ENCODE results near the gene PKIB.

The PKIB gene

DNA sequence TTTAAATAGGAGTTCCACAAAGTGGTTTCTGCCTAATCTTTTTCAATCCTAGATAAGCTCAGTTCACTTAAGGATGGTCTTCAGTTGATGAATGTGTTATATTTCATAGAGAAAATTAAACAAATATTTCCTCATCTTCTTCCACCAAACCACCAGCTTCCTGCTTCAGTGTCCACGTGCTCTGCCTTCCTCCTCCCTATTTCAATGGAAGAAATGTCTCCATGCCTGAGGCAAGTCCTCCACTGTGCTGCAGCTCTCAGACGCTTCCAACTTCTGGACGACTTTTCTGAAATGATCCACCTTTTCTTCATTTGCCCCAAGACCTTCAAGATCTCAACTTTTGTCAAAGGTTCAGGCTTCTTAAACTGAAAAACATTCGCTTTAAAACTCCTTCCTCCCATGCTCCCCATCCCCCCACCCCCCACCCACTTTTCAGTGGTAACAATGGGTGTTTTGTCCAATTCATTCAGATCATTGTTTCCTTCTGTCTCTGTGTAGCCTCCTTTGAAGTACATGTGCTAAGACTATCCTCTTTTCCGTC is 144.1 kb downstream of the PKIB start:
- no peak overlapping the region for H3K27ac ChIP-seq (ENCODE audit: low read depth, low read length)
- peaks cover 76% of the 10 kb centered on the region for H3K27me3 ChIP-seq (ENCODE audit: control insufficient read depth, insufficient read depth, low read length)
- no peaks in the 10 kb centered on the region for H3K36me3 ChIP-seq (ENCODE audit: control insufficient read depth, insufficient read depth, low read length)
- H3K4me3 ChIP-seq (ENCODE audit: low read depth, low read length): no peak overlapping the region
- peaks cover 10% of the 10 kb centered on the region; the same call in 1 of the 2 replicates for H3K4me1 ChIP-seq (ENCODE audit: control insufficient read depth, insufficient read depth, low read length)
- H3K9ac ChIP-seq (ENCODE audit: low read length): no peak overlapping the region
- peaks cover 5% of the 10 kb centered on the region; the same call in 1 of the 2 replicates for H3K9me3 ChIP-seq (ENCODE audit: control insufficient read depth, insufficient read depth, low read depth, low read length)

DNA sequence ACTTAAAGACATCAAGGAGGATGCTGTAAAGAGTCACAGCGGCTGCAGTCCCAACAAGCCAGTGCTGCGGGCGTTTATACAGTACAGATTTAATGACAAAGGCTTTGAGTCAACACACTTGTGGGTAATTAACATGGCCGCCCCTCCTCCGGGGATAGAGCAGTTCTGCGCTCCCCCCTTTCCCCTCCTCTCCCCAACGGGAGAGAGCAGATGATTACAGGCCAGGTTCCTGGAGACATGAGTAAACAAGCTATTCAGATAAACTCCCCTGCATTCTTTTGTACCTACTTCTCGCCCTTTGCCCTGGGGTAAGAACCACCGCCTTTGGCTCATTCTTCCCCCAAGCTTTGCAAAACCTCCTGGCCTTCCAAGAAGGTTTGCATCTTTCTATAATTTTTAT is 145.7 kb downstream of the PKIB start:
- H3K4me1 ChIP-seq (ENCODE audit: control insufficient read depth, insufficient read depth, low read length): peaks cover 10% of the 10 kb centered on the region; the same call in 1 of the 2 replicates
- H3K27me3 ChIP-seq (ENCODE audit: control insufficient read depth, insufficient read depth, low read length): peaks cover 79% of the 10 kb centered on the region
- no peaks in the 10 kb centered on the region for H3K36me3 ChIP-seq (ENCODE audit: control insufficient read depth, insufficient read depth, low read length)
- no peak overlapping the region for H3K27ac ChIP-seq (ENCODE audit: low read depth, low read length)
- H3K9me3 ChIP-seq (ENCODE audit: control insufficient read depth, insufficient read depth, low read depth, low read length): no peaks in the 10 kb centered on the region
- no peak overlapping the region for H3K4me3 ChIP-seq (ENCODE audit: low read depth, low read length)
- H3K9ac ChIP-seq (ENCODE audit: low read length): no peak overlapping the region

DNA sequence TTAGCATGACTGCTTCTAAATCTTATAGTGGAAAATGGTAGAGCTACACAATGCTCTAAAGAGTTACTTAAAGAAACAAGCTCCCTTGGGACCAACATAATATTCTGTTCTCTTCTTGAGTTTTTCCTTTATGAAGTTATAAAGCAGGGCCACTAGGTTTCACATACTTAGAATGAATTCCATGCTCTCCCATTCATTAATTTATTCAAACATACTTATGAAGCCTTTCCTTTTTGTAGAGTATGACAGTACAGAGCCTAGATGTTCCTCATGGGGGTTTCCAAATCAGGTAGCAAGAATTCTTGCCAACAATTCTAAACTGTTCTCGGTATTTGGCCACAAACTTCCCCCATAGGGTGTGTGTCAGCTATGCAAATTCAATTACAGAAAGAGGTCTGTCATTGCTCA is 148.7 kb downstream of the PKIB start:
- no peaks in the 10 kb centered on the region for H3K36me3 ChIP-seq (ENCODE audit: control insufficient read depth, insufficient read depth, low read length)
- peaks cover 50% of the 10 kb centered on the region for H3K27me3 ChIP-seq (ENCODE audit: control insufficient read depth, insufficient read depth, low read length)

DNA sequence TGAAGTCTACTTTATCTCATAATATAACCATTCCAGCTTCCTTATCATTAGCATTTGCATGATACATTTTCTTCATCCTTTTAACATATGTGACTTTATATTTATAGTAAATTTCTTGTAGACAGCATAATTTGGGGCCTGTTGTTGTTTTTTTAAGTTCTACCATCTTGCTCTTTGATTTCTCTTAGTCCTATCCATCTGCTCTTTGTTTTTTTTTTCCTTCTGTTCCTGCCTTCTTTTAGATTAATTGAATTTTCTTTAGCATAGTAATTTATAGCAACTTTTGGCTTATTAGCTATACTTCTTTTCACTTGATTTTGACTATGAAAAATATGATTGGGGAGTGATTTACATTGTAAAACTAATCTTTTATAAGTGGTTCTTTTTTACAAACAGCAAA is 150.1 kb downstream of the PKIB start:
- H3K9me3 ChIP-seq (ENCODE audit: control insufficient read depth, insufficient read depth, low read depth, low read length): no peaks in the 10 kb centered on the region

More for the DNA sequence above, 148.7 kb downstream of the PKIB start:
- Histone ChIP-seq H3K9ac (ENCODE audit: low read length) (no peak overlapping the region), H3K27ac (ENCODE audit: low read depth, low read length) (no peak overlapping the region), H3K9me3 (ENCODE audit: control insufficient read depth, insufficient read depth, low read depth, low read length) (no peaks in the 10 kb centered on the region), H3K4me3 (ENCODE audit: low read depth, low read length) (no peak overlapping the region), H3K4me1 (ENCODE audit: control insufficient read depth, insufficient read depth, low read length) (peaks cover 5% of the 10 kb centered on the region; the same call in 1 of the 2 replicates)

DNA sequence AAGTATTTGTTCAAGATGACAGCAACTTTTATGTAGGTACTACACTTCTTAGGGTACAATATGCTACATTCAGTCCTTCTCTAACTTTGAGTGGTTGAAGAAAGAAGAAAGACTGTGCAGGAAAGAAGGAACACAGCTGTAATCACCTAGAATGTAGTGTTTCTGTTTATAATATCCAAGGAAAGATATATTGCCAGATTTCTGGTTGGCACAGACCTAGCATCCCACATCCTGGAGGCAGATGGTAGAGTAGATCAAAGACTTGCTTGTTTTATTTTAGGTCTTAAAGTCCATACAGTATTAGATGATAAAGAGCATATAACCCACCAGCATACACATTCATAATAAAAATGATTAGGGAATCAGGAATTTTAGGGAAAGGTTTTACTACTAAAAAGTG is 156.1 kb downstream of the PKIB start:
- H3K4me1 ChIP-seq (ENCODE audit: control insufficient read depth, insufficient read depth, low read length): peaks cover 5% of the 10 kb centered on the region; the same call in 1 of the 2 replicates
- H3K27ac ChIP-seq (ENCODE audit: low read depth, low read length): no peak overlapping the region
- no peak overlapping the region for H3K4me3 ChIP-seq (ENCODE audit: low read depth, low read length)
- H3K27me3 ChIP-seq (ENCODE audit: control insufficient read depth, insufficient read depth, low read length): no peaks in the 10 kb centered on the region; the same call in 1 of the 2 replicates
- H3K9ac ChIP-seq (ENCODE audit: low read length): no peak overlapping the region
- no peaks in the 10 kb centered on the region for H3K9me3 ChIP-seq (ENCODE audit: control insufficient read depth, insufficient read depth, low read depth, low read length)
- no peaks in the 10 kb centered on the region for H3K36me3 ChIP-seq (ENCODE audit: control insufficient read depth, insufficient read depth, low read length)

More for the DNA sequence above, 150.1 kb downstream of the PKIB start:
- Histone ChIP-seq H3K9ac (ENCODE audit: low read length) (no peak overlapping the region), H3K27ac (ENCODE audit: low read depth, low read length) (no peak overlapping the region), H3K36me3 (ENCODE audit: control insufficient read depth, insufficient read depth, low read length) (no peaks in the 10 kb centered on the region), H3K4me1 (ENCODE audit: control insufficient read depth, insufficient read depth, low read length) (peaks cover 5% of the 10 kb centered on the region; the same call in 1 of the 2 replicates), H3K27me3 (ENCODE audit: control insufficient read depth, insufficient read depth, low read length) (peaks cover 37% of the 10 kb centered on the region), H3K4me3 (ENCODE audit: low read depth, low read length) (no peak overlapping the region)

DNA sequence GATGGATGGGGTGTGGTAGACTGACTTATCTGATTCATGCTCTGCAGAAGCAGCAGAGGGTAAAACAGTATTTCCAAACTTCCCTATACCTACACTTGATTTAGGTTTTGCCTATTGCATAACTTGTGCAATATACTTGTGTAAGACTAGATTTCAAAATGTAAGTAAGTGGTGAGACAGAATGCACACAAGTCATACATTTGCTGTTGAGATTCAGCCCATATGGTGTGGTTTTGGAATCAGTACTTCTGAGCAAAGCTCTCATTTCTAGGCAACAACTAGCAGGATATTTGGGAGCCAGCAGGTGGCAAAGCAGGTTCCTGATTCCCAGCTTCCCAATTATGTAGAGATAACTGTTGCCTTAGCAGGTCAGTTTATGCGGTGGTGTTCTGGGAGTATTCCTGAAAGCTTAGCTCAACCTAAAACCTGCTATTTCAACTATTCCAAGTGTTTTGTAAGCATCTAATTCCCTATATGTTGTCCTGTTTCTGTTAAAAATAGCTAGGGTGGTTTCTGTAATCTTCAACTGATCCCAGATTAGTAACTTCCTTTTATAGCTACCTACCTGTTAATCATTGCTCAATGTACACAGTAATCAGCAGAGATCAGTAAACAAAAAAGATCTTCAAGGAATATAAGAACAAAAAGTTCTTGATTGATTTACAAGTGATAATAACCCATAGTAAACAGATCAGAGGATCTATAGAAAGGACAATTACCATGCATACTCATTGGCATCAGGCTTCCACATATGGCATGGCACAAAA is 160.8 kb downstream of the PKIB start:
- Histone ChIP-seq H3K36me3 (ENCODE audit: control insufficient read depth, insufficient read depth, low read length) (no peaks in the 10 kb centered on the region), H3K27me3 (ENCODE audit: control insufficient read depth, insufficient read depth, low read length) (no peaks in the 10 kb centered on the region), H3K9me3 (ENCODE audit: control insufficient read depth, insufficient read depth, low read depth, low read length) (no peaks in the 10 kb centered on the region), H3K9ac (ENCODE audit: low read length) (no peak overlapping the region), H3K4me3 (ENCODE audit: low read depth, low read length) (no peak overlapping the region), H3K4me1 (ENCODE audit: control insufficient read depth, insufficient read depth, low read length) (peaks cover 5% of the 10 kb centered on the region; the same call in 1 of the 2 replicates), H3K27ac (ENCODE audit: low read depth, low read length) (no peak overlapping the region)

DNA sequence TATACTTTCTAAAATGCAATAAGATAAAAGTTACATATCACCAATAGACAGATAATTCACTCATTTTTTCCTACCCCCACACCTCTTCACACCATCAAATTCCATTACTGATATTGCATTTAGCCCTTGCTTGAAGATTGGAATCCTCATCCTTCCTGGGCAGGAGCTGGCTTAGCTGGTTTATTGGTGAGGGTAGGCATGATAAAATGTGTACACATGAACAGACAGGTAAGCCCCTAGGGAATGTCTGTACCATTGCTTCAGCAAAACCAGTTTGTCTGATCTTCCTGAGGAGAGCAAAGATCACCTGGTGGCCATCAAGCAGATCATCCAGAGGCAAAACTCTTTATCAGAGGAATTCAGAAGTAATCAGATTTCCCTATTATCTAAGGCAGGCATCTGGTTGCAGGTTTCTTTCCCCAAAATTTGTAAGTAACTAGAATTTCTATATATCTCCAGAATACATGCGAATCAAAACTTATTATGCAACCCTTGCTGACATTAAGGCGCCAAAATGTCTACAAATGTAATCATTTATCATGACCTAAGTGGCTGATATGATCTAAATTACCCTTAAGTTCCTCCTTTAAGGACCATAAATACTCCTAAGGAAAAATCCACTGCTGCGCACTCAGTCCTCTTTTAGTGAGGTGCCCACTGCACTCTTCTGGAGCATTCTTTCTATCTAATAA is 162.7 kb downstream of the PKIB start:
- no peak overlapping the region for H3K4me3 ChIP-seq (ENCODE audit: low read depth, low read length)
- H3K9ac ChIP-seq (ENCODE audit: low read length): no peak overlapping the region
- H3K9me3 ChIP-seq (ENCODE audit: control insufficient read depth, insufficient read depth, low read depth, low read length): no peaks in the 10 kb centered on the region
- peaks cover 5% of the 10 kb centered on the region; the same call in 1 of the 2 replicates for H3K4me1 ChIP-seq (ENCODE audit: control insufficient read depth, insufficient read depth, low read length)
- H3K36me3 ChIP-seq (ENCODE audit: control insufficient read depth, insufficient read depth, low read length): no peaks in the 10 kb centered on the region
- H3K27me3 ChIP-seq (ENCODE audit: control insufficient read depth, insufficient read depth, low read length): no peaks in the 10 kb centered on the region
- H3K27ac ChIP-seq (ENCODE audit: low read depth, low read length): no peak overlapping the region

All from HUES6 (cell line).